ENCODE results near the gene PID1.

The PID1 gene

DNA sequence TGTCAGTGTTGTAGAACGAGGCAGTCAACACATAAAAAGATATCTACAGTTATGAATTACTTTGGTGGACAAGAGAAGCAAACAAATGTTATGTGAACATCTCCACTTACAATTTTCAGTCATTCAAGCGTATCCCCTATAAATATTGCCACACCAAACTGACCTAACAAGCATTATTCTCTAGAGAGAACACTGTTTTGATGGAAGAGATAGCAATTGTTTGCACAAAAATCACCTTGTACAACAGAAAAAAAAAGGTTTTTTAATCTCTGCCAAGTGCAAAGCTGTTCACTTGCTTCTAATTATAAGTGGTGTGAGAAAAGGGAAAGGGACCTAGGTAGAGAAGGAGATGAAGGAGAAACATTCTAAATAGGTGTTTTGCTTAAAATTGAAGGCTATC is 33.8 kb downstream of the PID1 start:
- Histone ChIP-seq H3K9me3 (ENCODE audit: severe bottlenecking) (no peaks in the 10 kb centered on the region), H3K36me3 (no peaks in the 10 kb centered on the region), H3K27ac (no peak overlapping the region), H3K27me3 (ENCODE audit: insufficient read depth, low read depth, severe bottlenecking) (peaks cover 47% of the 10 kb centered on the region), H3K4me3 (ENCODE audit: low read depth, low read length) (no peak overlapping the region)
- TF ChIP-seq, protein P1, sequence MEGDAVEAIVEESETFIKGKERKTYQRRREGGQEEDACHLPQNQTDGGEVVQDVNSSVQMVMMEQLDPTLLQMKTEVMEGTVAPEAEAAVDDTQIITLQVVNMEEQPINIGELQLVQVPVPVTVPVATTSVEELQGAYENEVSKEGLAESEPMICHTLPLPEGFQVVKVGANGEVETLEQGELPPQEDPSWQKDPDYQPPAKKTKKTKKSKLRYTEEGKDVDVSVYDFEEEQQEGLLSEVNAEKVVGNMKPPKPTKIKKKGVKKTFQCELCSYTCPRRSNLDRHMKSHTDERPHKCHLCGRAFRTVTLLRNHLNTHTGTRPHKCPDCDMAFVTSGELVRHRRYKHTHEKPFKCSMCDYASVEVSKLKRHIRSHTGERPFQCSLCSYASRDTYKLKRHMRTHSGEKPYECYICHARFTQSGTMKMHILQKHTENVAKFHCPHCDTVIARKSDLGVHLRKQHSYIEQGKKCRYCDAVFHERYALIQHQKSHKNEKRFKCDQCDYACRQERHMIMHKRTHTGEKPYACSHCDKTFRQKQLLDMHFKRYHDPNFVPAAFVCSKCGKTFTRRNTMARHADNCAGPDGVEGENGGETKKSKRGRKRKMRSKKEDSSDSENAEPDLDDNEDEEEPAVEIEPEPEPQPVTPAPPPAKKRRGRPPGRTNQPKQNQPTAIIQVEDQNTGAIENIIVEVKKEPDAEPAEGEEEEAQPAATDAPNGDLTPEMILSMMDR (IDR thresholded peaks at IDR 0.05; ENCODE audit: low read depth, low read length), result no peak
- no peak for DNase-seq

DNA sequence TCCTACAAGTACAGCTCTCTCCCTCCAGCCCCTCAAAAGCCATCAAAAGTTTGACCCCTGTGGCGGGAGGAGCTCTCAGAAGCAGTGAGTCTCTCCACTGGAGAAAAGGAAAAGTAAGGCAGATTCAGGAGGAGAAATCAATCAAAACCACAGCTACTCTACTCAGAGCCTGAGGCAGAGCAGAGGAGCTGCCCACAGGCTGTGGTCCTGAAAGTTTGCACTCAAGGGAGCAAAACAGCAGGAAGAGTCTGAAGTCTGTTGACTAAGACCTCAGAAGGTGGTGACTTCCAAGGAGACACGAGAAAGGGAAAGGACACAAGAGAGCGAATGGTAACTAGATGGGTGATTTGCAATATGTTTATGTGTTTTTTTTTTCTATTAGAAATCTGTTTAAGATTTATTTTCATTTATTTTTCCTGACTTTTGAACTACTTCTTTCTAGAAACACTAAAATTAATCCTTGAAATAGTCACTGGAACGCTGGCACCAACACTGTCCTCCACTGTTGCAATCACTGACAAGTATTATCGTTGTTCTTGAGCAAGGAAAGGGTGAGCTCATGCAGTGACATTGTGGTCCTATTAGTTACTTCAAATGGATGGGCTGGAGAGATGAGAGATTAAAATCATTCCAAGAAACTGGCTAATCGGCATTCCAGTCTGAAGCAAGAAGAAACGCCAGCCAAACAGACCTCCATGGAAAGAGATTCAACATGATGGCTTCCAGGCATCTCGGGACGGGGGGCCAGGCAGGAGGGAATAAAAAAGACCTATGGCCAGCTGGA is 35.8 kb downstream of the PID1 start:
- H3K27ac ChIP-seq, result no peak overlapping the region
- TF ChIP-seq, protein P1 (IDR thresholded peaks at IDR 0.05; ENCODE audit: low read depth, low read length), result no peak

DNA sequence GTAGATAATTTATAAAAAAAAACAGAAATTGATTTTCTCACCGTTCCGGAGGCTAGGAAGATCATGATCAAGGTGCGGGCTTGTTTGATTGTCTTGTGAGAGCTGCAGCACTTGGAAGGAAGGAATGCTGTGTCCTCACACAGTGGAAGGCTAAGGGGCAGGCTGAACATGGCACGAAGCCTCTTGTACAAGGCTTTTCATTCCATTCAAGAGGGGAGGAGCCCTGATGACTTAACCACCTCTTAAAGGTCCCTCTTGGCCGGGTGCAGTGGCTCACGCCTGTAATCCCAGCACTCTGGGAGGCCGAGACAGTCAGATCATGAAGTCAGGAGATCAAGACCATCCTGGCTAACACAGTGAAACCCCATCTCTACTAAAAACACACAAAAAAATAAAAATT is 39.2 kb downstream of the PID1 start:
- TF ChIP-seq, protein P1 (IDR thresholded peaks at IDR 0.05; ENCODE audit: low read depth, low read length), result no peak
- Histone ChIP-seq H3K4me3 (ENCODE audit: low read depth, low read length) (no peak overlapping the region), H3K27me3 (ENCODE audit: insufficient read depth, low read depth, severe bottlenecking) (peaks cover 39% of the 10 kb centered on the region), H3K36me3 (no peaks in the 10 kb centered on the region), H3K9me3 (ENCODE audit: severe bottlenecking) (no peaks in the 10 kb centered on the region), H3K27ac (no peak overlapping the region)
- no peak for DNase-seq

More for the DNA sequence above, 35.8 kb downstream of the PID1 start:
- DNase-seq, result no peak
- no peaks in the 10 kb centered on the region for H3K9me3 ChIP-seq (ENCODE audit: severe bottlenecking)
- no peaks in the 10 kb centered on the region for H3K36me3 ChIP-seq
- H3K4me3 ChIP-seq (ENCODE audit: low read depth, low read length), result no peak overlapping the region
- H3K27me3 ChIP-seq (ENCODE audit: insufficient read depth, low read depth, severe bottlenecking), result peaks cover 47% of the 10 kb centered on the region

DNA sequence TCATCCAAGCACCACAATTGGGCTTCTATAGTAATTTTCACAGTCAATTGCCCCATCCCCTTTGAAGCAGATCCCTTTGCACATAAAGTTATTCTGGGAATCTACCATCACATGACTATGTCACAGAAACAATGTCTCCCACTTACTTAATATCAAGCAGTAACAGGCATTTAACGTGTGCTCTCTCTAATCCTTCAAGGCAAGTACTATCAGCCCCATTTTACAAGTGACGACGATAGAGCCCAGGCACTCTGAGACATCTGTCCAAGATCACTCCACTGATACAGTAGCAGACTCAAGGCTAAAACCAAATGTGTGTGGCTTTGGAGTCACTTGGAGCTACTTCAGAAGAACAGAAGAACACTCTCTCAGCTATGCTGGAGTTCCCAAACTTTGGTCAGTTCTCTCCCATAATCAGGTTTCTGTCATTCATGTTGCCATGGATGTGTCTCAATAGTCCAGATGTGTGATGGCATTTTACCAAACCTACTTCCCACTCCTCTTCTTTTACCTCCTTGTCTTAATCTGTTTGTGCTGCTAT is 39.7 kb downstream of the PID1 start:
- no peak overlapping the region for H3K4me3 ChIP-seq (ENCODE audit: low read depth, low read length)
- DNase-seq, result no peak
- no peak overlapping the region for H3K27ac ChIP-seq
- H3K36me3 ChIP-seq, result no peaks in the 10 kb centered on the region
- H3K9me3 ChIP-seq (ENCODE audit: severe bottlenecking), result no peaks in the 10 kb centered on the region
- peaks cover 38% of the 10 kb centered on the region for H3K27me3 ChIP-seq (ENCODE audit: insufficient read depth, low read depth, severe bottlenecking)
- TF ChIP-seq, protein P1 (IDR thresholded peaks at IDR 0.05; ENCODE audit: low read depth, low read length), result no peak

DNA sequence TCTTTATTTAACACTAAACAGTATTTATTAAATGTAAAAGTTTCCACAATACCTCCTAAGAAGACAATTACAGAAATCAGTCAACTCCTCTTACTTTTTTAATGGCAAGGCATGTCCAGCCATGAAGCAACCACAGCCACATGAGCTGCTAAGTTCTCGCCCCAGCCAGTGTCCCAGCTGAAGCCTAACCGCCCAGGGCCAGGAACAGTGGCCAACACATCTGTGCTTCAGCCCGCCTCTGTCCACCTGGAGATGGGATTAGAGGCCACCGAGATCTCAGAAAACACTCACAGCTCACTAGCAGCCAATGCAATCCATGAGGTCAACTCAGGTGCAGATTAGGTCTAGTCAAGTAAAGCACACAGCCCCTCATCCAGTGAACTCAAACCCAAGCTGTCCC is 40.2 kb downstream of the PID1 start:
- H3K27ac ChIP-seq, result no peak overlapping the region
- TF ChIP-seq, protein P1 (IDR thresholded peaks at IDR 0.05; ENCODE audit: low read depth, low read length), result no peak
- H3K9me3 ChIP-seq (ENCODE audit: severe bottlenecking), result no peaks in the 10 kb centered on the region
- no peak overlapping the region for H3K4me3 ChIP-seq (ENCODE audit: low read depth, low read length)
- no peaks in the 10 kb centered on the region for H3K36me3 ChIP-seq
- DNase-seq, result no peak
- peaks cover 33% of the 10 kb centered on the region for H3K27me3 ChIP-seq (ENCODE audit: insufficient read depth, low read depth, severe bottlenecking)
